ENCODE data around the gene TXNL4A. TPM values are rescaled to one million over a fixed set of nuclear protein-coding genes. Genes with fewer than 3 reads are reported as not detected.
A peak's percentile ranks its signal among the peaks of the same experiment; 100 is the strongest.

TXNL4A gene
- total RNA-seq, 1 donor from 2014 or later: 126 TPM

DNA sequence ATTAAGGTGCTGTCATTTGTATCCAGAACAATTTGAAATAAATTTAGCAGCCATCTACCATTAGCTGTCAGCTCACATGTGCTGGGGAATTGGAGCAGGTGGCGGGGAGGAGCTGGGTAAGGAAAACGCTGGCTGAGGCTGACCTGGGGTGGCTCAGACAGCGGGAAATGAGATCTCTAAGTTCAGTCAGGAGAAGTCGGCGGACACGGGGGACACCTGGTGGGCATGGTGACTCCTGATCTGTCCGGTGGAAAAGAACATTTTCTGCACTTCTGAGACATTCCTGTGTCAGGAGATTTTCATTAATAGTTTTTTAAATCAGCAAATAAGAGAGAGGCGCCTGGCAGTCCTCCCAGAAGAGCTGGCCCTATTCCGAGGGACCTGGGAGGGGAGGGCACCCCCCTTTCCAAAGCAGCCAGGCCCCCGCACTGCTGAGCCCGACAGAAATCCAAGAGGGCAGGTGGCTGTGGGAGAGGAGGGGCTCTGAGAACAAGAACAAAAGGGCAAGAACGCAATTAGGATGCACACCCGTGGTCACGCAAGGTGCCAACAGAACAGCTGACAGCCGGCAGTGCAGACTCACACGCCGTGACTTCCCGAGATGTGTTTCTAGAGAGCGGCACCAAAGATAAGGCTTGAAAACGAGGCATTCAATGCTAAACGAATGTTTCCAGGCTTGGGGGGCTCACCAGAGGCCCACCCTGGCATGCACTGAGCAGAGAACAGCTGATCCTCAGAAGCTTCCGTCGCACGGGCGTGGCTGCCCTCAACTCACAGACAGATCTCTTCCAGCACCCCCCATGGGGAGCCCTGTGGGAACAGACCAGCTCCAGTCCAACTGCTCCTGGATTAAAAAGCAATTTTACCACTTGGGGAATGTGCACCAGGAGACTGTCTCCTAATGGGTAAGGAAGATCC is 63.3 kb downstream of the TXNL4A start:
- Mint-ChIP-seq H3K4me1 (ENCODE audit: unreplicated experiment) (no peaks in the 10 kb centered on the region), H3K9me3 (ENCODE audit: unreplicated experiment) (peaks cover 11% of the 10 kb centered on the region), H3K36me3 (ENCODE audit: unreplicated experiment) (peaks cover 46% of the 10 kb centered on the region), H3K27me3 (ENCODE audit: unreplicated experiment) (no peaks in the 10 kb centered on the region), H3K4me3 (ENCODE audit: unreplicated experiment) (no peak overlapping the region), H3K27ac (ENCODE audit: unreplicated experiment) (no peak overlapping the region)
- peak; percentile 75 for DNase-seq (ENCODE audit: extremely low spot score, unreplicated experiment)
- TF ChIP-seq, protein P1, sequence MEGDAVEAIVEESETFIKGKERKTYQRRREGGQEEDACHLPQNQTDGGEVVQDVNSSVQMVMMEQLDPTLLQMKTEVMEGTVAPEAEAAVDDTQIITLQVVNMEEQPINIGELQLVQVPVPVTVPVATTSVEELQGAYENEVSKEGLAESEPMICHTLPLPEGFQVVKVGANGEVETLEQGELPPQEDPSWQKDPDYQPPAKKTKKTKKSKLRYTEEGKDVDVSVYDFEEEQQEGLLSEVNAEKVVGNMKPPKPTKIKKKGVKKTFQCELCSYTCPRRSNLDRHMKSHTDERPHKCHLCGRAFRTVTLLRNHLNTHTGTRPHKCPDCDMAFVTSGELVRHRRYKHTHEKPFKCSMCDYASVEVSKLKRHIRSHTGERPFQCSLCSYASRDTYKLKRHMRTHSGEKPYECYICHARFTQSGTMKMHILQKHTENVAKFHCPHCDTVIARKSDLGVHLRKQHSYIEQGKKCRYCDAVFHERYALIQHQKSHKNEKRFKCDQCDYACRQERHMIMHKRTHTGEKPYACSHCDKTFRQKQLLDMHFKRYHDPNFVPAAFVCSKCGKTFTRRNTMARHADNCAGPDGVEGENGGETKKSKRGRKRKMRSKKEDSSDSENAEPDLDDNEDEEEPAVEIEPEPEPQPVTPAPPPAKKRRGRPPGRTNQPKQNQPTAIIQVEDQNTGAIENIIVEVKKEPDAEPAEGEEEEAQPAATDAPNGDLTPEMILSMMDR (IDR thresholded peaks at IDR 0.05): no peak

DNA sequence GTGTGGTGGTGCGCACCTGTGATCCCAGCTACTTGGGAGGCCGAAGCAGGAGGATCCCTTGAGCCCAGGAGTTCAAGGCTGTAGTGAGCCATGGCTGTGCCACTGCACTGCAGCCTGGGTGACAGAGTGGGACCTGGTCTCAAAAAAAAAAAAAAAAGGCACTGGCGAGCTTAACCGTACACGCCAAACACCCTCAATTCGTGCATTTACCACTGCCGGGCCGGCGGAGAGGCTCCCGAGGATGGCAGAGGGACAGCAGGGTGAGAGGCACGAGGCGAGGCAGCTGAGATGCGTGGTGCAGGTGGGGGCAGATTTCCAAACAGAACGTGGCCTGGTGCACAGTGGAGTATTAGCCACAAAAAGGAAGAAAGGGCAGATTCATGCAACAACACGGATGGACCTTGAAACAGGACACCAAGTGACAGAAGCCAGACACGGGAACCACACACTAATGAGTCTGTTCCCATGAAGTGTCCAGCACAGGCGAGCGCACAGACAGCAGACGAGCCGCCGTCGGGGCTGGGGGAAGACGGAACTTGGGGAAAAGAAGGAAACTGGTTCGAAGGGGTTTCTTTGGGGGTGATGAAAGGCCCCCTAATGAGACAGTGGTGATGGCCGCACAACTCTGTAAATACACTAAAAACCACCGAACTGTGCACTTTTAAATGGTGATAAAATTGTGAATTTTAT is 64.3 kb downstream of the TXNL4A start:
- Mint-ChIP-seq H3K9me3 (ENCODE audit: unreplicated experiment) (peaks cover 4% of the 10 kb centered on the region), H3K36me3 (ENCODE audit: unreplicated experiment) (peaks cover 38% of the 10 kb centered on the region), H3K27me3 (ENCODE audit: unreplicated experiment) (no peaks in the 10 kb centered on the region), H3K27ac (ENCODE audit: unreplicated experiment) (no peak overlapping the region), H3K4me3 (ENCODE audit: unreplicated experiment) (no peak overlapping the region), H3K4me1 (ENCODE audit: unreplicated experiment) (no peaks in the 10 kb centered on the region)
- peak; percentile 71 for DNase-seq (ENCODE audit: extremely low spot score, unreplicated experiment)
- TF ChIP-seq, protein P1 (IDR thresholded peaks at IDR 0.05): no peak

DNA sequence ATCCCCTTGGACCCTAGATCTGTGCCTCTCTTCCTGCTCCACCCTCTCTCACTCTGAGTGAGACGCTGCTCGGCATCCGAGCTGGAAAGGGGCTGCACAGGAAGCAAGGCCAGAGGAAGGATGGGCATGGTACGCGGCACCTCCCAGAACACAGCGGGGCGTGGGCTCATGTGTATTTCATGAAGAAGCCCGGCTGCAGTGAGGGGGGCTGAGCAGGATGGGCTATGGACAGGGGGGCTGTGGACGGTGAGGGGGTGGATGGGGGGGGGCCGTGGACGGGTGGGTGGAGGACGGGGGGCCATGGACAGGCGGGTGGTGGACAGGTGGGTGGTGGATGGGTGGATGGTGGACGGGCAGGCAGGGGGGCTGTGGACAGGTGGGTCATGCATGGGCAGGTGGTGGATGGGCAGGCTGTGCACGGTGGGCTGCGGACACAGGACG is 65.4 kb downstream of the TXNL4A start:
- Mint-ChIP-seq H3K36me3 (ENCODE audit: unreplicated experiment) (peaks cover 32% of the 10 kb centered on the region), H3K27ac (ENCODE audit: unreplicated experiment) (no peak overlapping the region), H3K27me3 (ENCODE audit: unreplicated experiment) (no peaks in the 10 kb centered on the region), H3K4me1 (ENCODE audit: unreplicated experiment) (no peaks in the 10 kb centered on the region), H3K9me3 (ENCODE audit: unreplicated experiment) (no peaks in the 10 kb centered on the region), H3K4me3 (ENCODE audit: unreplicated experiment) (no peak overlapping the region)
- peak; percentile 73 for DNase-seq (ENCODE audit: extremely low spot score, unreplicated experiment)
- TF ChIP-seq, protein P1 (IDR thresholded peaks at IDR 0.05): no peak

DNA sequence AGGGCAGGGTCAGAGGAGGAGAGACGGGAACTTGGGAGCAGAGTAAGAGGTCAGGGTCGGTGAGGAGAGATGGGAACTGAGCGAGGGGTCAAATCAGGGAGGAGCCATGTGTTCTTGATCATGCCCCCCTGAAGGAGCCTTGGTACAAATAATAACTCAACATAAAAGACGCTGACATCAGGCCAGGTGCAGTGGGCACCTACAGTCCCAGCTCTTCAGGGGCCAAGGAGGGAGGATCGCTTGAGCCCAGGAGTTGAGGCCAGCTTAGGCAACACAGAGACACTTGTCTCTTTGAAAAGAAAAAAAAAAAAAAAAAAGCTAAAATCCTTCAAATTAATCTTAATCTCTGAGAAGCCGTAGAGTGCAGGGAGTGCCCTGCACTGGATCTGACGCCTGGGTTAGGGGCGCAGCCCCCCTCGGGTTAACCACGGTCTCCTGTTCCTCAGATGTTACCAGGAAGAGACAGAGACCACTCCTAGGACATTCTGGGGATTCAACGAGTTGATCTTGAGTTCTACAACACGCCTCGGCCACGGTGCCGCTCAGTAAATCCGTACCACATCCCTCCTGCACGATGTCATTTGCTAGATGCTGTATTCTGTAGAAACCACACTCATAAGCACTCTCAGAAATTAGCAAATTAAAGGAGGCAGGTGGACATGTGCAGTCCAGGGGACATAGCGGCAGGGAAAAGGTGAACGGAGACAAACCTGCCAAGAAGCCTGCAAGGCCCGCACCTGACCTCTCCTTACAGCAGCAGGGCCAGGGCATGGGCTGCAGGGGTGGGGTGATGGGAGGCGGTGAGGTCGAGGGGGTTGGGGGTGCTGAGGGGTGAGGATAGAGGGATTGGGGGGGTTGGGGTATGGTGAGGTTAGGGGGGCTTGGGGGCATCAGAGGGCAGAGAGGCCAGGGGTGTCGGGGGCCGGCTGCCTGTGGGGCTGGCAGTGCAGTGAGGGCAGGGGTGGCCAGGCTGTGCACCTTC is 66.1 kb downstream of the TXNL4A start:
- TF ChIP-seq, protein P1 (IDR thresholded peaks at IDR 0.05): no peak
- H3K27ac Mint-ChIP-seq (ENCODE audit: unreplicated experiment): no peak overlapping the region
- H3K4me3 Mint-ChIP-seq (ENCODE audit: unreplicated experiment): no peak overlapping the region
- peak; percentile 40 for DNase-seq (ENCODE audit: extremely low spot score, unreplicated experiment)
- peaks cover 31% of the 10 kb centered on the region for H3K36me3 Mint-ChIP-seq (ENCODE audit: unreplicated experiment)
- no peaks in the 10 kb centered on the region for H3K9me3 Mint-ChIP-seq (ENCODE audit: unreplicated experiment)
- no peaks in the 10 kb centered on the region for H3K27me3 Mint-ChIP-seq (ENCODE audit: unreplicated experiment)
- no peaks in the 10 kb centered on the region for H3K4me1 Mint-ChIP-seq (ENCODE audit: unreplicated experiment)

Other genes starting within 250 kb of the TXNL4A start
- not detected in 2 replicates for gene KCNG2, start 190.6 kb downstream of the TXNL4A start, total RNA-seq
- gene SLC66A2, start 36.9 kb downstream of the TXNL4A start, total RNA-seq: 35.1 and 38.6 TPM in 2 replicates
- 1.6 and 2.0 TPM in 2 replicates for gene HSBP1L1, start 23.9 kb downstream of the TXNL4A start, total RNA-seq
- 25.4 and 26.2 TPM in 2 replicates for gene RBFA, start 45.9 kb upstream of the TXNL4A start, total RNA-seq
- 18.6 and 19.2 TPM in 2 replicates for gene ADNP2, start 120.7 kb upstream of the TXNL4A start, total RNA-seq

All from osteocyte (in vitro differentiated cells).